GM19193 (cell line): ENCODE data around the gene TMEM117.

ENCODE experiments used
- POLR2A ChIP-seq: IDR thresholded peaks from 4 replicates; pipeline ENCODE4 v1.6.1; 2011; ENCODE audit not compliant: insufficient read depth, insufficient read length; ENCODE audit errors: extremely low read depth

TMEM117 gene

DNA sequence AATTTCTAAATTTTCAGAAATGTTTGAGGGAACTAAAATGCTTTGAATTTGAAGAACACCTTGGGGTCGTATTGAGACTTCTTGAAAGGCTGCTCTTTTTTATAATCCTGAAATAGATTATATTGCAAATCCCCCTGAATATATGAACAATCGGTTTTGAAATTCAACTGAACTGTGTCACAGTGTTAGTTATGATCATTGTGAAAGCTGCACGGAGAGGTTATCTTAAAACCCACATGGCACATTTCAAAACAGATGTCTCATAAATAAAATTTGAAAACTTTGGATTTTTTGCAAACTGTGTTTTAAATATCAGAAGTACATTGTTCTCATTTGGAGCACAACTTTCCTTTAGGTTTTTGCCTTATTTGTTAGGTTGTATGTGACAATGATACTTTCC is 218.4 kb downstream of the TMEM117 start:
- TF ChIP-seq POLR2A = no peak

DNA sequence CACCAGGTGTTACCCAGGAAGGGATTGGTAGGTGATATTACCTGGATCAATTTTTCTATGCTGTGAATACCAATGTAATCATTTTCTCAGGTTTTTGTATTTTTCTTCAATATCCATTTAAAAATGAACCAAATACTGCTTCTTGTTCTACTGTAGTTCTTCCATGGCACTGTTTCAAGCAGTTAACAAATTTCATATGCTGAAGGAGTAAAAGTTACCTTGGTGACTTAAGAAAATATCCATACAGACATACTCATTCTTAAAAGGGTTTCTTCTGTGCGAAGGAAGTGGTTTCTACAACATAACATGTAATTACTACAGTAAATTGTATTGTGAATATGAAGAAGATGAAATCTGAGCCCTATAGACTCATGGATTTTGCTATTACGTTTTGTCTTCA is 222.5 kb downstream of the TMEM117 start:
- no peak for TF ChIP-seq POLR2A

DNA sequence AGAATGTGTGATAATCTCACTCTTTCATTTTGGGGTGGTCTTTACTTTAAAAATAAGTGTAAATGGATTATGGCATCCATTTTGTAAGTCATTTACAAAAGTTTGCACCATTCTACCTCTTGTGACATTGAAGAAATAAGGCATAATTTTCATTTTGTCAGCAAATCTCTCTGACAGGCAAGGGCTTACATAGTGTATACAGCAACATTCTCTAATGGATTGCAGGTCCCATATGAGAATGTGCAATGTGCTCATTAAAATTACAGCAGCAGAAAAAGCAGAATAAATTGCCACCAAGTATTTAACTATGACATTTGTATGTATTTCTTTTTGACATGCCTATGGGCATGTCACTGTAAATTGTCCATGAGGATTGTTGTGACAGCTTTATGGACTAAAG is 223.6 kb downstream of the TMEM117 start:
- no peak for TF ChIP-seq POLR2A

DNA sequence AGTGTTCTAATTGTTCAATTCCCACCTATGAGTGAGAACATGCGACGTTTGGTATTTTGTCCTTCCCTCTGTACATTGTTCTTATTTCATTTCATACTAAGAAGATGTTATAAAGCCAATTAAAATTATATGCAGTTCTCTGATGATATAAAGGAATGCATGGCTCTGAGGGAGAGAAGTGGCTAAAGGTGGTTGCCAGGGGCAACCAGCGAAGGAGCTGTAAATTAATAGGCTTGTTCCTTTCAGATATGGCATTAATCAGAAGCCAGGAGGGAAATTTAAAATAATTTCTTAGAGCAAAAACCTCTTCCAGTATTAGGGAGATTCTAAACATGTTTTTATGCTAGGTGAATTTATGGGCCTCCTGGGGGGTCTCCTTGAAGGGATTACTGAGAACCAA is 227.8 kb downstream of the TMEM117 start:
- TF ChIP-seq POLR2A = no peak

DNA sequence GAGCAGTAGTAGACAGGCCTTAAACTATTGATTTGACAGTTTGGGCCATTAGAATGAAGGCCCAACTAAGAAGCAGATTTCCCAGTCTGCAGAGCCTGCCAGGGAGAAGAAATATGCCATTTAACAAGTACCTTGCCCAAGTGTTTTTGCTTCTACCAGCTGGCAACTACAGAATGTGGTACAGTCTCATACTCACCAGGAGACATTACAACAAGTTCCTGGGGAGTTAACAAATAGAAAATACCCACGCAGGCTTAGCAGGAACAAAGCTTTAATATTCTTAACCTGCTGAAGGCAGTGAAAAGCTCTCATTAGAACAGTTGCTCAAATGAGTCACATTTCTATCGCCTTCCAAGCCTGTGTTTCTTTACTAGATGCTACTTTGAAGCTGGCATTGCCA is 241.0 kb downstream of the TMEM117 start:
- no peak for TF ChIP-seq POLR2A

DNA sequence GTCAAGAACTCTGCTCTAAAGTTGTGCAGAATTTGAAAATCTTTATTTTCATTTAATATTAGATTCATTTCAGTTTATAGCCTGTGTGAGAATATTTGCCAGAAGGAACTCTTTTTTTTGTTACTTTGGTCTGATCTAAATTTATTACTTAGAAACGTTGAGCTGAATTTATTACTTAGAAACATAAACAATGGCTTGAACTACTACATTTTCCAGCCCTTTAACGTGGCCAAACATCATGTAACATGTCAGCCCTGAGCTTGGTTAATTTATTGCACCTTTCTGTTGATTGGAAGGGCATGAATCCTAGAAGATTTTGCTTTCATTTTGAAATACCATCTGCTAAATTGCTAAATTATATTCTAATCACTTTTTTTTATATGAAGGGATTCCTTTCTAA is 241.4 kb downstream of the TMEM117 start:
- TF ChIP-seq POLR2A = no peak

DNA sequence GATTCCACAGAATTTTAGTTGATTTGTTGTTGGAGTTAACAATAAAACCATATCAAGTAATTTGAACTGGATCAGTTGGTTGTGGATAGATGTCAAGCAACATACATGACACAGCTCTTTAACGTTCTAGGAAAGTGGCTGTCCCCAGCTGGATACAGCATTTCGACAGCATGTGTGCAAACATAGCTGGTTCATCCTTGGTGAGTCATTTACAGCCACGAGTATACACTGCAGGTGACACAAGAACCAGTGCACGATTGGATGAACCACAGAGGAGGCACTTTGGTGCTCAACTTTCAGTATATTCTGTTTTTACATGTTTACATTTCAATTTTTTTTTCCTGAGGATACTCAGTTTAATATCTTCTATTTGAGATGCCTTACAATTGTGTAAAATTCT is 242.4 kb downstream of the TMEM117 start:
- TF ChIP-seq POLR2A = no peak

DNA sequence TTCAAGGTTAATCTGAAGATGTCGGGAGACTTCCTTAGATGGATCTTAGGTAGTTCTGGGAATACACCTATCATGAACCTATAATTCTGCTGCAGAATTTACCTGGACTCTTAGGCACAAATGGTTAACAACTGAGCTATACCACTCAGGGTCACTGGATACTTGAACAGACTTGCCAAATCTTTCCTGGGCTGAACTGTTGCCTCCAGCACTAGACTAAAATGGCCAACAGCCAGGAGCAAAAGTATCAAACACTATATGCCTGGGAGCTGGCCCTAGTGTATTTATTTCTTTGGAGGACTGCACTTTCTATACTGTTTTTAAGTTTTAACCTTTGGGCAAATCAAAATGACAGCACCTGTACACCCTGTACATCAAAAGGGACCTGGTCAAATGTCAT is 252.8 kb downstream of the TMEM117 start:
- no peak for TF ChIP-seq POLR2A

DNA sequence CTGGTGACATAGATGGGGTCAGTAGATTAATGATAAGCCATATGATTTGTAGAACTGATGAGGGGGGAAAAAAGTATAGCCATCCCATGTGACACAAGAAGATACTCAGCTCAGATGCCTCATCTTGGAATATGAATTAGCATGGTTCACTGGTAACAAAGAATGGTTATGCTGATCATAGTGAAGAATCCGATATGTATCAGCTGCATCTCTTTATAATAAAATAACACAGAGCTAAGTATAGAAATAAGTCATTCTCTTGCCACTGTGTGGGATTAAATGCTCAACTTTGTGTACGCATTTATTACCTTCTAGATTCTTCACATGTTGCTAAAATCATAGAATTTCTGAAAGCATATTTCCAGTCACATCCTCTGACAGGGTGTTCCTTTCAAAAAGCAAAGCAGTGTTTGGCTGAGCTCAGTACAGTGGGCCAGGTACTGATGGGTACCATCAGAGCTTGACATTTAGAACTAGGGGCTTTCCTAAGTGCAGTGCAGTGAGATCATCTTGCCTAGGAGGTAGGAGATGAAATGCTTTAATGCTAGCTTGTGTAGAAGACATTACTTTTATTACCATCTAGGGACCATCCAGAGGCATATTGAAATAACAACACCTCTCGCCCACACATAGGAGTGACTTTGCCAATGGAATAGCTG is 256.2 kb downstream of the TMEM117 start:
- TF ChIP-seq POLR2A = no peak

DNA sequence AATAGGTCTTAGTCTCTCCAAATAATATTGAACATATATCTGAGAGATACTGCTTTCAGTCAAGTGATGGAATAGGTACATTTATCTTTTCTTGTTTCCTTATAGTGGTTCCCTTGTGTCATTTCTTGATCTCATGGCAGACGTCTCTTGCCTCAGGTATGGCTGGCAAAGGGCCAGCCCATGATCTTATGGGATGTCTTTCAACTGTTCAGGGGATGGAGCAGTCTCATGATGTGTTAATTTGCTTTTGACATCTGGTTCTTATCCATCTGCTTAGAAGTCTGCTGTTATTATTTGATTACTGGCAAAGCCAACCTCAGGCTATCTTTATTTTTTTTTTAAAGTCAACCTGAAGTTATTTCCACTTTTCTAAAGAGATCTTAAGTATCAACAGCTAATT is 262.9 kb downstream of the TMEM117 start:
- TF ChIP-seq POLR2A = no peak

DNA sequence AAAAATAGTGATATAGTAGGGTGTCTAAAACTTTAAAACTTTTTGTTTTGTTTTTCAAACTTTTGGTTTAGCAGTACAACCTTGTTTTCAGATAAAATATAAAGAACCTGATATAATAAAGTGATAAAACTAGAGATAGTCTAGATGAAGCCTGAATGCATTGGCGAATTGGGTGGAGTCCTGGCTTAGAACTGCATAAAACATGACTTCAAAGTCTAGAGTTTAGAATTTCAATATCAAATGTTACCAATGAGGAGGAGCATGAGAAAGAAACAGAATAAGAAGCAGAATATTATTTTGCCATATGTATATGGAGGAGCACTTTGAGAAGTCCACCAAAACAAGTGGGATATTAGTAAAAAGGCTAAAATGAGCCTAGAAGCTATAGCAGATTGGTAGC is 263.6 kb downstream of the TMEM117 start:
- TF ChIP-seq POLR2A = no peak

DNA sequence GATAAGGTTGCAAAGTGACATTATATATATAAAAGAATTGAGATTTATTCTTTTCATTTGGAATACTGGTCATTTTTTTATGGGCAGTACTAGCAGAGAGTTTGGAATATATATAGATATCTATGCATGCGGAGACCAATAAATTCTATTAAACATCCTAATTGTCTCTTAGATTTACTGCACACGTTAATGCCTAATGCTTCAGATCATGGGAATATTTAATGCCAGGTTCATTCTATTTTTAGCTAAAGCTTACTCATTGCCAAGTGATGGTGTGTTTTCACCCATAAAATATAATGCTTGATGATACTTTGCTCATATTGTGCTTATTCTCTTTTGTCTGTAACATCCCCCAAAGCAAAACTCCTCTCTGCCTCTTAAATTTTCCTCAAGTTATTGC is 264.4 kb downstream of the TMEM117 start:
- no peak for TF ChIP-seq POLR2A

DNA sequence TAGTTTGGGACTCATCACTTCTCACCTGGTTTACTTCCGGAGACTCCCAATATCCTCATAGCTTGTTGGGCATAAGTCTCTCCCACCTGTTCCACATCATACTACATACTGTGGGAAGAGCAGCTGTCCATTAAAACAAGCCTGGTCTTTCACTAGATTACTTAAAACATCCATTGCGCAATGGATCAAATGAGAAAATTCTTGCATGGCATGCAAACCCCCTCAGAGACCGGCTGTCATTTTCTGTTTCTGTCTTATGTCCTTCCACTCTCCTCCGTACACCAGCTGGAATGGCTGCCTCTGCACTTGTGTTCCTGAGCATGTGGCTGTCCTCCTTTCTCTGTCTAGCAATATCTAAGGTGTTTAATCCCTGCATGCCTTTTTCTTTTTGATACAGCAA is 265.6 kb downstream of the TMEM117 start:
- no peak for TF ChIP-seq POLR2A

DNA sequence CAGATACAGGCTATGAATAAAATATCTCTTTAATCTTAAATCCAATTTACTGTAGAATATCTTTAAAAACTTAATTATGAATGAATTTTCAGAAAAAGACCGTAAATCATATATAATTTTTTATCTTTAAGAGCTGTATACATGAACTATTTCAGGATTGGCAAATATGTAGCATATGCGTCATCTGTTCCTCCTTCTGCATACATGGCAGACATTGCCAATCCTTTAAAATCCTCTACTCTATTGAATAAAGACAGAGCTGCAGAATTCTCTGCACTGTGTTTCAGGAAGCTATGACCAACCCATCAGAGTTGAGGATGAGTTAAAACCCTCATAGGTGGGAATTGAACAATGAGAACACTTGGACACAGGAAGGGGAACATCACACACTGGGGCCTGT is 279.0 kb downstream of the TMEM117 start:
- no peak for TF ChIP-seq POLR2A

DNA sequence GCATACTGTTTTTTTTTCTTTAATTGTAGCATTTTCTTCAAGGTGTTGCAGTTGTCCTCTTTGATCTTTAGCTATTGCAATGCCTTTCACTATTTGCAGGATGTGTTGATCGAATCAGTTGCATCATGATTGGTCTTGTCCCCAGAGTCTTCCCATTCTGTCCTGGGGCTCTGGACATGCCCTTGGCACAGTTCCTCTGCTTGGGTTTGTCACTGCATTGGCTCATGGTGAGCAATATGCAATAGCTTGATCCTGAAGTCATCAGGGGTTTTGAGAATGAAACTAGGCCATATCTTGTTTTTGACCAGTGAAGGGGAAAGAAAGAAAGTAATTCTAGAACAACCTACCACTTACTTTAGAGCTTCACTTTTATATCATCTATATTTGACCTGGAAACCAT is 281.5 kb downstream of the TMEM117 start:
- TF ChIP-seq POLR2A = no peak

DNA sequence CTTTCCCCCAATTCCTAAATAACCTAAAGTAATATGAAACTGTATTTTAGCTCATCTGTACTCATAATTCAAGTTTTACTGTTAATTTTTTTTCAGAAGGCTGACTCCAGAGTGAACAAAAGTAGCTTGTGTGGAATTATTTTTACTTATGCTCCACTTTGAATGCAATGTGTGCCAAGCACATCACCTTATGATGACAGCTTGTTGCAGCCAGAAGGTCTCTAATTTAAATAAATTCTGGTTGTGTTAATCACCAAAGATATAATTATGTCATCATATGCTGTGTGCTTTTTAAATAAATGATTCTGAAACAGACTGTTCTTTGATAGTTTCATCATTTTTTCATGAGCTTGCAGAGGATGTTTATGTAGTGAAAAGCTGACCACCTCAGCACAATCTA is 283.1 kb downstream of the TMEM117 start:
- TF ChIP-seq POLR2A = no peak

DNA sequence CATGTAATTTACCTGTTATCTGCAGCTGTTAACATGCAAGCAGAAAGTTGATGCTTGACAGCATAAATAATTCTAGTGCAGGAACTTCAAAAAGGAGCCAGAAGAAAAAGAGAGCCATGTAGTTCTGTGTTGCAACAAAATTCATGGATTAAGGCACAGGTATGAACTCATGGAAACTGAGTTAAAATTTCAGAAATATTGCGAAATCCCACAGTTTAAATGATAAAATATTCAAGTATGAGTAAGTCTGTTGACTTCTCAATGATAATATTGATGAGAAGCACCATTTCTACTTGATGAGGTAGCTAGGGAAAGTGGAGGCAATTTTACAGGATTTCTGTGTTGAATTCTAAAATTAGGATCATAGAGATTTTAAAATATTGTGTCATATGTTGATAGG is 290.9 kb downstream of the TMEM117 start:
- TF ChIP-seq POLR2A = no peak

DNA sequence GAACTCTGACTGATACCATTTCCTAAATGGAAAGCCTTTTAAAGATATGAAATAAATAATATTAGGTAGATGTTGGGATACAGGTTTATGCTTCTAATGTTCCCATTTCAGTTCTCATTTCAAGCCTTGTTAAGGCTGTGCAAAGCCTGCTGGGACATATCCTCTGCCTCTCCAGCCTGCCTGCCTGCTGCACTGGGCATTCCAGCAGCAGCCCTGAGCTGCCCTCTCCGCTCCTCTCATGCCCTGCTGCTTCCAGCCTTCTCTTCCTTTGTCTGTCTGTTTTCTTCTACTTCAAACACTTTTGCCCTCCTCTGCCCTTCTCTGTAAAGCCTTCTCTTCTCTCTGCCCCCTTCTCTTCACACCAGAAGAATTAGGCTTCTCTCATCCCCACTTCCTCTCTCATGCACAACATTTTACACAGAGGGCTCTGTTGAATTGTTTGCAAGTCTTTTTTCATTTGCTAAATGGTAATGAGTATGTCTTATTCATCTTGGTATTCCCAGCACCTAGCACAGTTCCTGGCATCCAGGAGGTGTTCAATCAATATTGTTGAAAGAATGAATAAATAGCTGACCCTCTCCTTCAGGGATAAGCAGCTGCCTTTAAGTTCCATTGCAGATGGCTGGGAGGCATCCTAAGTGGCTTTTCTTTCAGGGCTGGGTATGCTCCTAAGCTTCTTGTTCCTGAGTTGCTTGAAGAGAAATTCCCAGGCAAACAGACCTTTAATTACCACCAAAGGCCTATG is 292.3 kb downstream of the TMEM117 start:
- TF ChIP-seq POLR2A = no peak

DNA sequence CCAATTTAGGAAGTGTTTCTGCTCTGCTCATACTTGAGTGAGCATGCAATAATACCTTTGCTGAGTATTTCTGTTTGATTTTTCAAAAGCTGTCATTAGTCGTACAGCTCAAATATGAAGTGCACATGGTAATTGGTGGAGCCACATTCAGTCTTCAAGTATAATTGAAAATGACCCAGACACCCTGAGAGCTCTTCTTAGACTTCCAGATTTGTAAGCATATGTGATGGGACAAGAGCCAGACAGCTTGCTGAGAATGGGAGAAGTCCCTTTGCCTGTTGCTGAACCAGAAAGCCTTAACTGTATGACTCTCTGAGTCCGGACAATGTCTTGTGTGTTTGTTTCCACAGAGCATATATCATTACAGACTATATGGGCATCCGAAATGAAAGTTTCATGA is 307.3 kb downstream of the TMEM117 start:
- TF ChIP-seq POLR2A = no peak
